SJCRH30 (cell line): Measurements from ENCODE around the gene CNTN2. TPM values are rescaled to one million over a fixed set of nuclear protein-coding genes. Genes with fewer than 3 reads are reported as not detected.

Source experiments
- DNase-seq, 2 experiments: peaks; one replicate each; pipeline ENCODE4 v3.0.0-alpha.2; 2015 to 2020
- H3K27ac ChIP-seq: fragments of 250-450 bp; sonication (Bioruptor Pico); 2 replicates; pipeline ENCODE4 v1.5.1; 2020; ENCODE audit warnings: mild to moderate bottlenecking, moderate library complexity
- H3K27me3 ChIP-seq: fragments of 250-450 bp; sonication (Bioruptor Pico); 2 replicates; pipeline ENCODE4 v1.5.1; 2020; ENCODE audit warnings: mild to moderate bottlenecking, moderate library complexity
- H3K36me3 ChIP-seq: fragments of 250-450 bp; sonication (Bioruptor Pico); 2 replicates; pipeline ENCODE4 v1.5.1; 2020; ENCODE audit warnings: mild to moderate bottlenecking, moderate library complexity
- H3K4me1 ChIP-seq: fragments of 250-450 bp; sonication (Bioruptor Pico); 2 replicates; pipeline ENCODE4 v1.5.1; 2020; ENCODE audit warnings: mild to moderate bottlenecking, moderate library complexity
- H3K4me3 ChIP-seq: fragments of 250-450 bp; sonication (Bioruptor Pico); 2 replicates; pipeline ENCODE4 v1.5.1; 2020; ENCODE audit warnings: mild to moderate bottlenecking, moderate library complexity
- H3K9me3 ChIP-seq: fragments of 250-450 bp; sonication (Bioruptor Pico); replicated peaks from 2 replicates; pipeline ENCODE4 v1.5.1; 2020; ENCODE audit warnings: mild to moderate bottlenecking, moderate library complexity
- total RNA-seq: library from RNA; depleted of rRNA; stranded (reverse); fragments of >200 nt; shearing (Covaris generic); gene quantifications from 2 replicates; pipeline ENCODE4 v1.2.3, GENCODE V29; 2014

CNTN2 gene
- total RNA-seq, 1 experiment from 2014 or later: 0.36 TPM

- Histone ChIP-seq H3K27ac (no peak overlapping the region), H3K4me3 (no peak overlapping the region), H3K4me1 (peaks cover 3% of the 10 kb centered on the region; the same call in 1 of the 2 replicates), H3K27me3 (no peaks in the 10 kb centered on the region), H3K36me3 (no peaks in the 10 kb centered on the region), H3K9me3 (no peaks in the 10 kb centered on the region)
- DNase-seq: peak; percentile 30 to 58
Observed at GRCh38 chr1:205013683-205014367, 29.2 kb upstream of the CNTN2 start.

- no peak overlapping the region for H3K4me3 ChIP-seq
- DNase-seq: no peak
- no peaks in the 10 kb centered on the region for H3K36me3 ChIP-seq
- H3K27me3 ChIP-seq: no peaks in the 10 kb centered on the region
- no peaks in the 10 kb centered on the region for H3K9me3 ChIP-seq
- no peak overlapping the region for H3K27ac ChIP-seq
- H3K4me1 ChIP-seq: peaks cover 3% of the 10 kb centered on the region; the same call in 1 of the 2 replicates
Observed at GRCh38 chr1:205014783-205015182, 28.2 kb upstream of the CNTN2 start.

- DNase-seq: no peak
- no peaks in the 10 kb centered on the region for H3K36me3 ChIP-seq
- peaks cover 3% of the 10 kb centered on the region; the same call in 1 of the 2 replicates for H3K4me1 ChIP-seq
- H3K9me3 ChIP-seq: no peaks in the 10 kb centered on the region
- no peak overlapping the region for H3K27ac ChIP-seq
- H3K4me3 ChIP-seq: no peak overlapping the region
- no peaks in the 10 kb centered on the region for H3K27me3 ChIP-seq
Observed at GRCh38 chr1:205015241-205015640, 27.8 kb upstream of the CNTN2 start.

DNA sequence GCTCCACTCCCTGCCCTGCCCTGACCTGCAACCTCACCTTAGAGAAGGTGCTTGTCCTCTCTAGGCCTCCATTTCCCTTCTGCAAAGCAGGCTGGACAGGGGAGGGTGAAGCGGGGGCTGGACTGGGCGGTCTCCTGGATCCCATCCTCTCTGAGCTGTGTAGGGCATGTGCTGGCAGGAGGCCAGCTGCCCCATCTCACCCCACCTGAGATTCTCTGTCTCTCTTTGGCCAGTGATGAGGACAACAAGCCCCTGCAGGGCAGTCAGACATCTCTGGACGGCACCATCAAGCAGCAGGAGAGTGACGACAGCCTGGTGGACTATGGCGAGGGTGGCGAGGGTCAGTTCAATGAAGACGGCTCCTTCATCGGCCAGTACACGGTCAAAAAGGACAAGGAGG, 26.9 kb upstream of the CNTN2 start:
- H3K27ac ChIP-seq: no peak overlapping the region
- H3K9me3 ChIP-seq: no peaks in the 10 kb centered on the region
- no peak for DNase-seq
- no peaks in the 10 kb centered on the region for H3K36me3 ChIP-seq
- no peak overlapping the region for H3K4me3 ChIP-seq
- H3K4me1 ChIP-seq: peaks cover 3% of the 10 kb centered on the region; the same call in 1 of the 2 replicates
- H3K27me3 ChIP-seq: no peaks in the 10 kb centered on the region

DNA sequence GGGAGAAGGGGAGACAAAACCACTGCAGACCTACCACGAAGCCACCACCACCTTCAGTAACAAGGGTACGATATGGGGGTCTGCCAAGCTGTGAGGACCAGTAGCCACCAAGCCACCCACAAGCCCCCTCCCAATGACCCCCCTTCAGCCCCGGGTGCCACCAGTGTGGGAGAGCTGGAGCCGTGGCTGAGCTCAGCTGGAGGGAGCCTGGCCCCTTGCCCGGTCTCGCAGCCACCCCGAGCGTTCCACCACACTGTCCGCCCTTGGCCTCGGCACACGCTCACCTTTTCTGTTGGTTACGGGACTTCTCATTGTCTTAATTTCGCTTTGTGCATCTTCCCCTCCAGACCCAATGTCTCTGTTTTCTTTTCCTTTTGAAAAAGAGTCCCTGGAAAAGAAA, 26.4 kb upstream of the CNTN2 start:
- DNase-seq: no peak
- no peak overlapping the region for H3K4me3 ChIP-seq
- peaks cover 3% of the 10 kb centered on the region; the same call in 1 of the 2 replicates for H3K4me1 ChIP-seq
- H3K9me3 ChIP-seq: no peaks in the 10 kb centered on the region
- no peaks in the 10 kb centered on the region for H3K36me3 ChIP-seq
- no peaks in the 10 kb centered on the region for H3K27me3 ChIP-seq
- no peak overlapping the region for H3K27ac ChIP-seq

DNA sequence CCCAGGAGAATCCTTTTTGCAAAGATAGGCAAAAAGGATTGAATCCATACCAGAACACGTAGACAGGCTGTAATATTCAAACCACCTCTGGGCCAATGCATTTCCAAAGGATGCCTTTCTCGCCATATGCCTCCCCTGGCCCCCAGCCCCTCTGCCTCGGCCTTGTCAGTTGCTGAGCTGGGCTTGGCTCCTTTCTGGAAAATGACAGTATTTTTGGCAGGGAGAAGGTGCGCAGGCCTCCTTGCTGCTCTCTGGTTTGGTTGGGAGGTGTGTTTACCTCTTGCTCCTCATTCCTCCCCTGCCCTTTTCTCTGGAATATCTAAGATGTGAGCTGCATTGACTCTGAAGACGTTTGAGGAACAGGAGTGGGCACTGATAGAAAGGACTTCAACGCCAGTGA, 26.0 kb upstream of the CNTN2 start:
- H3K27me3 ChIP-seq: no peaks in the 10 kb centered on the region

GRCh38 chr1:205017766-205018165, 25.2 kb upstream of the CNTN2 start:
- H3K9me3 ChIP-seq: no peaks in the 10 kb centered on the region
- no peak for DNase-seq
- no peak overlapping the region for H3K27ac ChIP-seq
- no peak overlapping the region for H3K4me3 ChIP-seq
- 0 out of 2 replicates have a peak, but pooled peaks cover 5% of the 10 kb centered on the region for H3K27me3 ChIP-seq
- no peaks in the 10 kb centered on the region for H3K36me3 ChIP-seq
- peaks cover 3% of the 10 kb centered on the region; the same call in 1 of the 2 replicates for H3K4me1 ChIP-seq

More for the DNA sequence above, 26.0 kb upstream of the CNTN2 start:
- DNase-seq: no peak
- Histone ChIP-seq H3K4me3 (no peak overlapping the region), H3K36me3 (no peaks in the 10 kb centered on the region), H3K4me1 (peaks cover 3% of the 10 kb centered on the region; the same call in 1 of the 2 replicates), H3K9me3 (no peaks in the 10 kb centered on the region), H3K27ac (no peak overlapping the region)

- DNase-seq: no peak
- Histone ChIP-seq H3K36me3 (no peaks in the 10 kb centered on the region), H3K27me3 (0 out of 2 replicates have a peak, but pooled peaks cover 5% of the 10 kb centered on the region), H3K4me1 (peaks cover 3% of the 10 kb centered on the region; the same call in 1 of the 2 replicates), H3K27ac (no peak overlapping the region), H3K4me3 (no peak overlapping the region), H3K9me3 (no peaks in the 10 kb centered on the region)
Observed at GRCh38 chr1:205018381-205018780, 24.6 kb upstream of the CNTN2 start.

DNA sequence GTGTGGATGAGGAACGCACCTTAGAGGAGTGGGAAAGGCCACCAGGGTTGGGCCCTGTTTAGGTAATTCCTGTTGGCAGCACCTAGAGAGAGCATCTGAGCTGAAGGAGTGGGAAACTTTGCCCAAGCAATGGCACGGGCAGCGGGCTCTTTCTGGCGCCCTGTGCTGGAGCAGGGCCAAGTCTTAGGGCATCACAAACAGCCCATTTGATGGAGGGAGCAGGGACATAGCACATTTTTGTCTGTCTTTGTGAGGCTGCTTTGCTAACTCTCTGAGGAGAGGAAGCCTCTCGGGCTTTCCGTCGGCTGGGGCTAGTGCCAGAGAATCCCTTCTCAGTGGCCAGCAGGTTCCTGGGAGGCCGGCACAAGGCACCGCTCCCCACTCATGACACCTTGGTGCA, 22.5 kb upstream of the CNTN2 start:
- no peaks in the 10 kb centered on the region for H3K36me3 ChIP-seq
- 0 out of 2 replicates have a peak, but pooled peaks cover 9% of the 10 kb centered on the region for H3K27me3 ChIP-seq
- no peak overlapping the region for H3K4me3 ChIP-seq
- DNase-seq: no peak
- no peaks in the 10 kb centered on the region for H3K9me3 ChIP-seq
- no peak overlapping the region for H3K27ac ChIP-seq
- no peaks in the 10 kb centered on the region for H3K4me1 ChIP-seq

- Histone ChIP-seq H3K4me1 (no peaks in the 10 kb centered on the region), H3K27me3 (peaks cover 20% of the 10 kb centered on the region), H3K27ac (no peak overlapping the region), H3K36me3 (no peaks in the 10 kb centered on the region), H3K4me3 (no peak overlapping the region), H3K9me3 (no peaks in the 10 kb centered on the region)
- no peak for DNase-seq
Observed at GRCh38 chr1:205024679-205025078, 18.3 kb upstream of the CNTN2 start.

DNA sequence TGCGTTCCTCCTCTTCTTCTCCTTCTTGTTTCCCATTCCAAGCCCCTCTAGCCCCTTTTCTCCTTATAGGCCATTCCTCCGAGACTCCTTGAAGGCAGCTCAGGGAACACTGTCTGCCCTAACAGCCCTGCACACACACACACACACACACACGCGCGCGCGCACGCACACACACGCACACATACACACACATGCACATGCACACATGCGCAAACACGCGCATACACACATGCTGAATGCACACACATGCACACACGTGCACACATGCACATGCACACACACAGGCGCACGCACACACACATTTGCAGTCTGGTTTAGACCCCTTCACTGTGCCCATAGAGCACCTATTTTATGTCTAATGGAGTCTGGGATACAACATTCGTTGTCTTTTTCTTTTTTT, 17.8 kb upstream of the CNTN2 start:
- H3K4me1 ChIP-seq: no peaks in the 10 kb centered on the region

DNA sequence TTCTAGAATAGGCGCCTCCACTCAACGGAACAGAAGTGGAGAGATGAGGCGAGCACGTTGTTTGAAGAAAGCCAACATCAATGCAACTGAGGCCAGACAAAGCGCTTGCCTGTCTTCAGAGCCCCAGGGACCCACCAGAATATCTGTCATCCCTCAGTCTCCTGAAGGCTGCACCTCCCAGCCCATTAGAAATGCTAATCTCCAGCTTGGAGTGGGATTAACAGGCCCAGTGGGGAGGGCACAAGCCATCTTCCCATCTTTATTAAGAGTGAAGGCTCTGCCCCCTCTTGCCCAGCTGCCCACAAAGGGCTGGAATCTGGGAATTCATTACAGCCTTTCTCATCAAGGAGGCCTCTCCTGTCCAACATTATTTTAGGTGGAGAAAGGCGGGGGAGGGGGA, 16.8 kb upstream of the CNTN2 start:
- DNase-seq: no peak
- Histone ChIP-seq H3K9me3 (no peaks in the 10 kb centered on the region), H3K4me3 (no peak overlapping the region), H3K36me3 (no peaks in the 10 kb centered on the region), H3K4me1 (no peaks in the 10 kb centered on the region), H3K27me3 (peaks cover 31% of the 10 kb centered on the region), H3K27ac (no peak overlapping the region)

More for the DNA sequence above, 17.8 kb upstream of the CNTN2 start:
- no peaks in the 10 kb centered on the region for H3K36me3 ChIP-seq
- DNase-seq: no peak
- H3K27me3 ChIP-seq: peaks cover 26% of the 10 kb centered on the region
- H3K9me3 ChIP-seq: no peaks in the 10 kb centered on the region
- no peak overlapping the region for H3K4me3 ChIP-seq
- H3K27ac ChIP-seq: no peak overlapping the region

DNA sequence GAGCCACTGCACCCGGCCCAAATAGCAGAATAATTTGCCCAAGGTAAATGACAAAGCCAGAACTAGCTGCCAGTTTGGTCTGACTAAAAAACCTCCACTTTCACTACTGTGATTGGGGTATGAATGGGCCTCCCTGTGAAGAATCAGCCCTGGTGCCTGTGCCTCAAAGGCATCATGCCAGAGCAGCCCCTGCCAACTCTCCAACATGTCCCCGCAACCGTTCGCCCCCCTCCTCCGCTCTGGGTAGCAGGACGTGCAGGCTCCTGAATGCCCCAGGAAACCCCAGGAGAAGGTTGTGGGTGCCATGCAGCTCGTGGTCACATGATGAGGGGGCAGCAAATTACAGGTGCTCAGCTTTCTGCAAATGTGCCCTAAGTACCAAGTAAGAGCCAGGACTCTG, 14.6 kb upstream of the CNTN2 start:
- Histone ChIP-seq H3K9me3 (no peaks in the 10 kb centered on the region), H3K27me3 (peaks cover 26% of the 10 kb centered on the region), H3K27ac (no peak overlapping the region), H3K4me1 (no peaks in the 10 kb centered on the region), H3K4me3 (no peak overlapping the region), H3K36me3 (no peaks in the 10 kb centered on the region)
- no peak for DNase-seq

DNA sequence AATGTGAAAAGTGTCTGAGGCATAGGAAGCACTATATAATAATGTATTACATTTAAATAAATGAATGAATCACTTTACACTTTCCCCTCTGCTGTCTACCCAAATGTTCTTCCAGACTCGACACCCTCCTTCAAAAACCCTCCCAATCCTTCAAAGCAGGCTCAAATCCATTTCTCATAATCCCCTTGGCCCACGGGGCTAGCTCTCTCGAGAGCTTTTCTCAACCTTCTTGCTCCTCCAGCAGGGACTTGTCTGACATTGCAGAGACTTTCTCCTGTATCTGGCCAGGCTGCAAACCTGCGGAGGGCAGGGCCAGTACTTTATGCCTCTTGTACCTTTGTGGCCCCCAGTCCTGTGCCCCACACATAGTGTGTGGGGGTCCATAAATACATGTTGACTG, 14.1 kb upstream of the CNTN2 start:
- no peaks in the 10 kb centered on the region for H3K4me1 ChIP-seq
- no peaks in the 10 kb centered on the region for H3K9me3 ChIP-seq
- peaks cover 26% of the 10 kb centered on the region for H3K27me3 ChIP-seq
- no peaks in the 10 kb centered on the region for H3K36me3 ChIP-seq
- H3K27ac ChIP-seq: no peak overlapping the region
- no peak overlapping the region for H3K4me3 ChIP-seq
- no peak for DNase-seq

GRCh38 chr1:205030241-205030640, 12.8 kb upstream of the CNTN2 start:
- Histone ChIP-seq H3K9me3 (no peaks in the 10 kb centered on the region), H3K27me3 (peaks cover 22% of the 10 kb centered on the region)

DNA sequence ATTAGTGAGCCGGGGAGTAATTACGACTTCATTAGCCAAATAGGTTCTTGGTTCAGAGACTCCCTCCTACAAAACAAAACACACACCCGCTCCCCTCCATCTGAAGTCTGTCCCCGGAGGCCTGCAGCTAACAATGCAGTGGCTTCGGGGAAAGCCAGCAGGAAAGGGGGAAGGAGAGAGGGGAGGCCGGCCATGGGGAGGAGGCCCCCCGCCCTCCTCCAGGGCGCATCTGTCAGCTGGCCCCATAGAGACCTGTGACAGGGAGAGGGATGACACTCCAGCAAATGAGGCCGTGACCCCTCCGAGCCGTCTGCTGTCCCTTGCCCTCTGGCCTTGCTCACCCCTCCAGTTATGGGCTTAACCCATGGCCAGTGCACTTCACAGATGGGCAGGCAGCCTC, 12.1 kb upstream of the CNTN2 start:
- peaks cover 22% of the 10 kb centered on the region for H3K27me3 ChIP-seq
- H3K27ac ChIP-seq: no peak overlapping the region
- no peaks in the 10 kb centered on the region for H3K9me3 ChIP-seq
- H3K4me1 ChIP-seq: no peaks in the 10 kb centered on the region
- no peak for DNase-seq
- H3K36me3 ChIP-seq: no peaks in the 10 kb centered on the region
- H3K4me3 ChIP-seq: no peak overlapping the region

More at GRCh38 chr1:205030241-205030640, 12.8 kb upstream of the CNTN2 start:
- H3K36me3 ChIP-seq: no peaks in the 10 kb centered on the region
- DNase-seq: no peak
- no peak overlapping the region for H3K4me3 ChIP-seq
- no peak overlapping the region for H3K27ac ChIP-seq
- H3K4me1 ChIP-seq: no peaks in the 10 kb centered on the region
